Measurements from ENCODE around the gene NUCKS1. TPM values are rescaled to one million over a fixed set of nuclear protein-coding genes. Genes with fewer than 3 reads are reported as not detected.

NUCKS1 gene
- total RNA-seq, 1 donor from 2014 or later: 700 TPM

DNA sequence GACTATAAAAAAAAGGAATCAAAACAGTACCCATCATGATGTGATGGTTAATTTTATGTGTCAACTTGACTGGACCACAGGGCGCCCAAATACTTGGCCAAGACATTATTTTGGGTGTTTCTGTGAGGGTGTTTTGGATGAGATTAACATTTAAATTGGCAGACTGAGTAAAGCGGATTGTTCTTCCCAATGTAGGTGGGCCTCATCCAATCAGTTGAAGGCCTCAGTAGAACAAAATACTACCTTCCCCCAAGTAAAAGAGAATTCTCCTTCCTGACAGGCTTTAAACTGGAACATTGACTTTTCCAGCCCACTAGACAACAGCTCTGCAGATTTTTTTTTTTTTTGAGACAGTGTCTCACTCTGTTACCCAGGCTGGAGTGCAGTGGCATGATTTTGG is 14.6 kb upstream of the NUCKS1 start:
- Mint-ChIP-seq H3K27me3 (ENCODE audit: insufficient read depth, low read depth) (peaks cover 6% of the 10 kb centered on the region), H3K4me1 (no peaks in the 10 kb centered on the region), H3K27ac (no peak overlapping the region), H3K9me3 (no peaks in the 10 kb centered on the region), H3K36me3 (no peaks in the 10 kb centered on the region), H3K4me3 (no peak overlapping the region)
- no peaks in the 10 kb centered on the region for H3K4me1 ChIP-seq
- no peak overlapping the region for H3K4me3 ChIP-seq
- H3K4me2 ChIP-seq: no peak overlapping the region
- TF ChIP-seq, protein P1, sequence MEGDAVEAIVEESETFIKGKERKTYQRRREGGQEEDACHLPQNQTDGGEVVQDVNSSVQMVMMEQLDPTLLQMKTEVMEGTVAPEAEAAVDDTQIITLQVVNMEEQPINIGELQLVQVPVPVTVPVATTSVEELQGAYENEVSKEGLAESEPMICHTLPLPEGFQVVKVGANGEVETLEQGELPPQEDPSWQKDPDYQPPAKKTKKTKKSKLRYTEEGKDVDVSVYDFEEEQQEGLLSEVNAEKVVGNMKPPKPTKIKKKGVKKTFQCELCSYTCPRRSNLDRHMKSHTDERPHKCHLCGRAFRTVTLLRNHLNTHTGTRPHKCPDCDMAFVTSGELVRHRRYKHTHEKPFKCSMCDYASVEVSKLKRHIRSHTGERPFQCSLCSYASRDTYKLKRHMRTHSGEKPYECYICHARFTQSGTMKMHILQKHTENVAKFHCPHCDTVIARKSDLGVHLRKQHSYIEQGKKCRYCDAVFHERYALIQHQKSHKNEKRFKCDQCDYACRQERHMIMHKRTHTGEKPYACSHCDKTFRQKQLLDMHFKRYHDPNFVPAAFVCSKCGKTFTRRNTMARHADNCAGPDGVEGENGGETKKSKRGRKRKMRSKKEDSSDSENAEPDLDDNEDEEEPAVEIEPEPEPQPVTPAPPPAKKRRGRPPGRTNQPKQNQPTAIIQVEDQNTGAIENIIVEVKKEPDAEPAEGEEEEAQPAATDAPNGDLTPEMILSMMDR (IDR thresholded peaks at IDR 0.05): no peak
- no peaks in the 10 kb centered on the region for H3K36me3 ChIP-seq
- H3K79me2 ChIP-seq (ENCODE audit: low read depth): no peaks in the 10 kb centered on the region
- no peaks in the 10 kb centered on the region for H3F3A ChIP-seq (ENCODE audit: low read depth)
- H2AFZ ChIP-seq (replicated peaks): no peak overlapping the region
- H4K20me1 ChIP-seq (ENCODE audit: low read depth): no peaks in the 10 kb centered on the region
- no peak overlapping the region for H3K27ac ChIP-seq
- H3K27me3 ChIP-seq: no peaks in the 10 kb centered on the region
- no peaks in the 10 kb centered on the region for H3K9me3 ChIP-seq (ENCODE audit: low read depth)
- no peak for DNase-seq (ENCODE audit: low spot score)
- no peak overlapping the region for H3K9ac ChIP-seq

DNA sequence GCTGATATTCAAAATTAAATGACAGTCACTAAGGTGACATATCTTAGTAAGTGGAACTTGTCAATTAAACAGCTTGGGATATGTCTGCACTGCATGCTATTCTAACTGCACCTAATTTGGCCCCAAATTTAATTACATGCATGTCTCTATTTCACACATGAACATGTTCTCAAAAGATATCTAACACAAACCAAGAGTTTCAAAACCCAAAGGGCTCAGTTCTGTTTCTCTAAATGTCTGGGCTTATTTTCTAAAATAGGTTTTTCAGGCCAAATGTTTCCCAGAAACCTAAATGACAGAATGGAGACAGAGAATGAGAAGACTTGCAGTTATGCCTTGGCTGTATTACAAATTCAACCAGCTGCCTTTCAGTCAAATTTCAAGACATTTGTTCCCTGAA is 14.0 kb upstream of the NUCKS1 start:
- Histone ChIP-seq H3F3A (ENCODE audit: low read depth) (no peaks in the 10 kb centered on the region), H3K9ac (no peak overlapping the region), H3K27ac (no peak overlapping the region), H3K79me2 (ENCODE audit: low read depth) (no peaks in the 10 kb centered on the region), H3K4me3 (no peak overlapping the region), H3K9me3 (ENCODE audit: low read depth) (no peaks in the 10 kb centered on the region), H3K36me3 (no peaks in the 10 kb centered on the region), H4K20me1 (ENCODE audit: low read depth) (no peaks in the 10 kb centered on the region), H3K4me2 (no peak overlapping the region), H2AFZ (replicated peaks) (no peak overlapping the region), H3K4me1 (no peaks in the 10 kb centered on the region), H3K27me3 (no peaks in the 10 kb centered on the region)
- Mint-ChIP-seq H3K36me3 (no peaks in the 10 kb centered on the region), H3K9me3 (no peaks in the 10 kb centered on the region), H3K27ac (no peak overlapping the region), H3K27me3 (ENCODE audit: insufficient read depth, low read depth) (peaks cover 6% of the 10 kb centered on the region), H3K4me3 (no peak overlapping the region), H3K4me1 (no peaks in the 10 kb centered on the region)
- TF ChIP-seq EZH2 (IDR thresholded peaks at IDR 0.05) (no peak), EZH2phosphoT487 (IDR thresholded peaks at IDR 0.05) (no peak)
- TF ChIP-seq, protein P1 (IDR thresholded peaks at IDR 0.05): no peak
- no peak for DNase-seq (ENCODE audit: low spot score)

DNA sequence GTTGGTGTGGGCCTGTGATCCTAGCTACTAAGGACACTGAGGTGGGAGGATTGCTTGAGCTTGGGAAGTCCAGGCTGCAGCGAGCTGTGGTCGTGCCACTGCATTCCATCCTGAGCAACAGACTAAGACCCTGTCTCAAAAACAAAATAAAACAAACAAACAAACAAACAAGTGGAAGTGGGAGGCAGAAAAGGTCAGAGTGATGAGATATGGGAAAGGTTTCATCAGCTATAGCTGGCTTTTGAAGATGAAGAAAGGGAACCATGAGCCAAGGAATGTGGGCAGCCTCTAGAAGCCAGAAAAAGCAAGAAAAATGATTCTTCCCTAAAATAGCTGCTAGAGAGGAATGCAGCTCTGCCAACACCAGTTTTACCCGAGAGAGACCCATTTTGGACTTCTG is 10.6 kb upstream of the NUCKS1 start:
- H3K9me3 Mint-ChIP-seq: no peaks in the 10 kb centered on the region
- H3K27ac ChIP-seq: no peak overlapping the region
- H2AFZ ChIP-seq (replicated peaks): no peak overlapping the region
- DNase-seq (ENCODE audit: low spot score): no peak
- no peak overlapping the region for H3K4me3 Mint-ChIP-seq
- no peak overlapping the region for H3K4me3 ChIP-seq
- no peak for TF ChIP-seq EZH2phosphoT487 (IDR thresholded peaks at IDR 0.05)
- TF ChIP-seq, protein P1 (IDR thresholded peaks at IDR 0.05): no peak
- no peak for TF ChIP-seq EZH2 (IDR thresholded peaks at IDR 0.05)
- no peaks in the 10 kb centered on the region for H4K20me1 ChIP-seq (ENCODE audit: low read depth)
- H3K27me3 Mint-ChIP-seq (ENCODE audit: insufficient read depth, low read depth): peaks cover 4% of the 10 kb centered on the region
- H3K36me3 ChIP-seq: no peaks in the 10 kb centered on the region
- no peak overlapping the region for H3K27ac Mint-ChIP-seq
- H3K27me3 ChIP-seq: no peaks in the 10 kb centered on the region
- H3K36me3 Mint-ChIP-seq: no peaks in the 10 kb centered on the region
- H3F3A ChIP-seq (ENCODE audit: low read depth): no peaks in the 10 kb centered on the region
- no peaks in the 10 kb centered on the region for H3K4me1 Mint-ChIP-seq
- no peak overlapping the region for H3K4me2 ChIP-seq
- no peak overlapping the region for H3K9ac ChIP-seq
- H3K4me1 ChIP-seq: no peaks in the 10 kb centered on the region
- no peaks in the 10 kb centered on the region for H3K79me2 ChIP-seq (ENCODE audit: low read depth)
- no peaks in the 10 kb centered on the region for H3K9me3 ChIP-seq (ENCODE audit: low read depth)

DNA sequence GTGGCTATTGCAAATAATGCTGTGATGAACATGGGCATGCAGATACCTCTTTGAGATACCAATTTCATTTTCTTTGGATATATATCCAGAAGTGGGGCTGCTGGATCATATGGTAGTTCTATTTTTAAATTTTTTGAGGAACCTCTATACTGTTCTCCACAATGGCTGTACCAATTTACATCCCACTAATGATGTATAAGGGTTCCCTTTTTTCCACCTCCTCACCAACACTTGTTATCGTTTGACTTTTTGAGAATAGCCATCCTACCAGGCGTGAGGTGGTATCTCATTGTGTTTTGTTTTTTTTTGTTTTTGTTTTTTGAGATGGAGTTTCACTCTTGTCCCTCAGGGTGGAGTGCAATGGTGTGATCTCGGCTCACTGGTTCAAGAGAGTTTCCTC is 6.6 kb upstream of the NUCKS1 start:
- H3K9me3 ChIP-seq (ENCODE audit: low read depth): no peaks in the 10 kb centered on the region
- H3K36me3 ChIP-seq: no peaks in the 10 kb centered on the region
- Mint-ChIP-seq H3K9me3 (no peaks in the 10 kb centered on the region), H3K4me1 (no peaks in the 10 kb centered on the region), H3K4me3 (no peak overlapping the region), H3K27ac (no peak overlapping the region), H3K27me3 (ENCODE audit: insufficient read depth, low read depth) (peaks cover 2% of the 10 kb centered on the region), H3K36me3 (no peaks in the 10 kb centered on the region)
- DNase-seq (ENCODE audit: low spot score): no peak
- peaks cover 4% of the 10 kb centered on the region for H3F3A ChIP-seq (ENCODE audit: low read depth)
- no peak overlapping the region for H3K27ac ChIP-seq
- H3K79me2 ChIP-seq (ENCODE audit: low read depth): no peaks in the 10 kb centered on the region
- TF ChIP-seq EZH2phosphoT487 (IDR thresholded peaks at IDR 0.05): no peak
- no peak for TF ChIP-seq EZH2 (IDR thresholded peaks at IDR 0.05)
- TF ChIP-seq, protein P1 (IDR thresholded peaks at IDR 0.05): no peak
- no peak overlapping the region for H3K9ac ChIP-seq
- no peak overlapping the region for H2AFZ ChIP-seq (replicated peaks)
- H3K4me1 ChIP-seq: no peaks in the 10 kb centered on the region
- H3K4me3 ChIP-seq: no peak overlapping the region
- H3K27me3 ChIP-seq: no peaks in the 10 kb centered on the region
- H4K20me1 ChIP-seq (ENCODE audit: low read depth): no peaks in the 10 kb centered on the region
- no peak overlapping the region for H3K4me2 ChIP-seq
